ENCODE results near the gene UST.
"Not testable (repeated sequence)": the region's sequence is repeated elsewhere in the genome, so short reads cannot be mapped to it uniquely, and the experiment has no call there.

UST gene

DNA sequence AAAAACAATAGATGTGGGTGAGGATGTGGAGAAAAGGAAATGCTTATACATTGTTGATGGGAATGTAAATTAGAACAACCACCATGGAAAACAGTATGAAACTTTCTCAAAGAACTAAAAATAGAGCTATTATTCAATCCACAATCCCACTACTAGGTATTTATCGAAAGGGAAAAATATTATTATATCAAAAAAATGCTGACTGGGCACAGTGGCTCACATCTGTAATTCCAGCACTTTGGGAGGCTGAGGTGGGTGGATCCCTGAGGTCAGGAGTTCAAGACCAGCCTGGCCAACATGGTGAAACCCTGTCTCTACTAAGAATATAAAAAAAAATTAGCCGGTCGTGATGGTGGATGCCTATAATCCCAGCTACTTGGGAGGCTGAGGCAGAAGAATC lies 357.1 kb downstream of the UST start:
- not testable (repeated sequence) for DNase-seq

DNA sequence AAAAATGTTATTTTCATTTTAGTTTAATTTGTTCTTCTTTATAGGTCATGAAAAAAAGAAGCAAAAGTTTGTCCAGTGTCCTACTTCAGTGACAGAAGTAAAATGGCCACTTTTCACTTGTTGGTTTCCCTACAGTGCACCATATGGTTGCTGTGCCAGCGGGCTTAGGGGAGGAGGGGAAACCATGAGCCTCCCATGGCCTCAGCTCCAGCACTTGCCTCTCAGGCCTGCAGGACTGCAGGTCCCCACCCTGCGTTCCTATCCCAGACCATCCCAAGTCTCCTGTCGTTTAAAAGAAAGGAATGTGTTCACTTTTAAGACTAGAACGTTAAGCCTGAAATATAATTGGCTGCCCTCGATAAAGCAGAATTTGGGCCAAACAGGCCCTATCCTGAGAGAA lies 360.7 kb downstream of the UST start:
- DNase-seq = no peak

DNA sequence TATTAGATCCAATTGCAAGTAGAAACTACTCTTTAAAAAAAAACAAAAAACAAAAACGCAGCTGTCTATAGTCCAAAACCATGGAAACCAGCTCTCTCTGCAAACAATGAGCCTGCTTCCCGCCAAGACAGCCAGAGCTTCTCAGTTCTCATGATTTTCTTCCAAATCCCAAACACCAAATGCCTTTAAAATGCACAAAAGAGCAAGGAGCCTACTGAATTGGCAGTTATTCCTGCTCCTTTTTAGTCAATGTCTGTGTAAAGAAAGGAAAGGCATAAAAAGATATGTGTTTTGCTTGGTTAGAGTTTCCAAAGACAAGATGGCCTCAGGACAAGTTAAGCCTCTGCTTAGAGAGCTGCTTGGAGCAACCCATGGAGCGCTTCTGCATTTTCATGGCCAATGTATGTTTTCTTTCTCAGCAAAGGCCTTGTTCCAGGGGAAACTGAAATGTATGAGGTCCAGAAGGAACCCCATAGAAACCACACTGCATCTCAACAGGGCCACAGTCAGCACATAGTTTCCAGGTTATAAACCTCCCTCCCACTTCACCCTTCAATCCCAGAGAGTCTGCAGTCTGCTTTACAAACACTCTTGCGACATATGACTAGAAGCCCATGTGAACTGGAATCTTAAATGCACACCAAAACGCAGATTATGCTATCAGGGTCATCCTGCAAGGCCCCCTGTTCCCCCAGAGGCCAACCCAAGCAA lies 361.4 kb downstream of the UST start:
- DNase-seq = no peak

DNA sequence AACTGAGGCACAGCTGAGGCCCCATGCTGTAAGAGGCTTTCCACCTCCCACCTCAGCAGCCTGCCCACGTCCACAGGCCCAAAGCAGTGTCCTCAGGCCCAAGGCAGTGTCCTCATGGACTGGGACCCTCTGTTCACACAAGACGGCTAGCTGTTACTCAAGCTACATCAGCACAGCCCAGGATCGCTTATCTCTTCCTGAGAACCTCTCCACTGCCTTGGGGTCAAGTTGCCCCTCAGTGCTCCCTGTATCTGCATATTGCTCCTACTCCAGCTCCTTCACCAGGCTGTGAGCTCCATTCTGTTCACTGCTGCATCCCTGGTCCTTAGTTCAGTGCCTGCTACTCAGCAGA lies 361.9 kb downstream of the UST start:
- no peak for DNase-seq

DNA sequence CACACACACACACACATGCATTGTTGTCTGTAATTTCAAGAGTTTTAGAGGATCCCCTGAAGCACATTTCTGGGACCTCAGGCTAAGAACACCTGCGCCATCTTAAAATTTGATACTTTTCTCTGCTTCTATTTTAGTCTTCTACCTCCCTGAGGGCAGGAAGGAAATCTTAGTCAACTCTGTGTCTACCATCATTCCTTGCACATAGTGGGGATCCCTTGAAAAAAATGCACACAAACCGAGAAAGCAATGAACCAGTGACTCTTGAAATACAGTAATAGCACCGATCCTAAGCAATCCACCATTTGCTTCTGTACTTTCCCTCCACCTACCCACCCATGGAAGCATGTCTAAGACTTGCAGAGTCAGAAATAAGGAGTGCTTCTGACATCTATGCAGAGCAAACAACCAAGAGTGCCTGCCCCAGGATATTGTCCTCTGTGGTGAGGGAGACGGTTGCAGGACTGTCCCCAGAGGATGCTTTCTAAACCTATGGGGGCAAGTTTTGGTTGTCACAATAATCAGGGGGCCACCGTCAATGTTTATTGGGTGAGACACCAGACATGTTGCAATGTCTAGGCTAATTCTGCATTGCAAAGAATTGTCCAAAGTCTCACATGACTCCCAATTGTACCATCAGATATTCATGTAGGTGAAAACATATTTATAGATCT lies 362.7 kb downstream of the UST start:
- DNase-seq = no peak

DNA sequence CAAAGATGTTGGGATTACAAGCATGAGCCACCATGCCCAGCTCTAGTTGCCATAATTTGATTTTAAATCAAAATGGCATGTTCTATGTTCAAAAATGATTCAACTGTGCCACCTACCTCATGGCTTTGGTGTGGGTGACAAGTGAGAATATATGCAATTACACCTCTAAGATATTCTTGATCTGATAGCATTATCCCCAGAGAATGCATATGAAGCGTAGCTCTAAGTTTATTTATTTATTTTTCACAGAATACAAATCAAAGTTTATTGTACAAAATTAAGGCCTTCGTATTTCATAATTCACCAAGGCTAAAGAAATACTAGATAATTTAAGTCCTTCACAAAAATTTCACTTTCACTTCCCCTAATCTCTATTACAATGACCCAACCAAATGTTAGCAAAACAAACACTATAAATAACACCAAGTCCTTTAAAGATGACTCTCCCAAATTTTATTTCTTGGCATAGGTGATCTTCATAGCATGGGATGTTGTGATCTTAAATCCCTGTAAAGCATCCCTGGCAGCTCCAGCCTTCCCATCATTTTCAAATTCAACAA lies 364.8 kb downstream of the UST start:
- DNase-seq = no peak

DNA sequence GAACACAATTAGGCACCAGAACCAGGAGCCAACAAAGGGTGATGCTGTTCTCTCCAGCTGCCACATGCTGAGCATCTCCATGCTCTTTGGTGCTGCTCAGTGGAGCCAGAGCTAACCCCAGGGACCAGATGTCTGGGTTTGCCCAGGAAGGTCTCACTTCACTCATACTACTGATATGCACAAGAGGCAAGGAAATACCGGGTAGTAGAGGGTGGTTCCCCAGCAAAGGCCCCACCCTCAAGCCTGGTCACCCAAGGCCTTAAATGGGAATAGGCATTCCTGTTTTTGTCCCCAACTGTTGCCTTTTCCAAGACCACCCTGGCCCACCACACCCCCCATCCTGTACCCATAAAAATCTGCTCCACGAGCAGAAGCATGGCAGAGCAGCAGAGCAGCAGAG lies 366.1 kb downstream of the UST start:
- DNase-seq = no peak

DNA sequence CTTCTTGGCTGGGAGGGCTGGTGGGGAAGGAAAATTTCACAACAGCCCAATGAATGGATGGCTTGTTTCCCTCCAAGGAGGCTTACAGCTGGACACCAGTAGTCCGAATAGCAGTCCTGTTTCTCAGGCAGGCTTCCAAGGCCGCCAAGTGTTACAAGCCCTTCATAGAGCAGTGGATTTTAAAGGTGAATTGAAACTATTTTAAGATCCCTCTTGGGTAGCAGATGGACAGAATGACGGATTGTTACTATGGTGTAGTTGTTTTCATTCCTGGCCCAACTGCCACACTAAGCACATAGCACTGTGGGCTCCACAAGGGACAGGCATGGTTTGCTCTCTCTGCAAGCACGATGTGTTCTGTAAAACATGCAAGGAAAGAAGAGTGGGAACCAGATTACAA lies 367.3 kb downstream of the UST start:
- DNase-seq = no peak

DNA sequence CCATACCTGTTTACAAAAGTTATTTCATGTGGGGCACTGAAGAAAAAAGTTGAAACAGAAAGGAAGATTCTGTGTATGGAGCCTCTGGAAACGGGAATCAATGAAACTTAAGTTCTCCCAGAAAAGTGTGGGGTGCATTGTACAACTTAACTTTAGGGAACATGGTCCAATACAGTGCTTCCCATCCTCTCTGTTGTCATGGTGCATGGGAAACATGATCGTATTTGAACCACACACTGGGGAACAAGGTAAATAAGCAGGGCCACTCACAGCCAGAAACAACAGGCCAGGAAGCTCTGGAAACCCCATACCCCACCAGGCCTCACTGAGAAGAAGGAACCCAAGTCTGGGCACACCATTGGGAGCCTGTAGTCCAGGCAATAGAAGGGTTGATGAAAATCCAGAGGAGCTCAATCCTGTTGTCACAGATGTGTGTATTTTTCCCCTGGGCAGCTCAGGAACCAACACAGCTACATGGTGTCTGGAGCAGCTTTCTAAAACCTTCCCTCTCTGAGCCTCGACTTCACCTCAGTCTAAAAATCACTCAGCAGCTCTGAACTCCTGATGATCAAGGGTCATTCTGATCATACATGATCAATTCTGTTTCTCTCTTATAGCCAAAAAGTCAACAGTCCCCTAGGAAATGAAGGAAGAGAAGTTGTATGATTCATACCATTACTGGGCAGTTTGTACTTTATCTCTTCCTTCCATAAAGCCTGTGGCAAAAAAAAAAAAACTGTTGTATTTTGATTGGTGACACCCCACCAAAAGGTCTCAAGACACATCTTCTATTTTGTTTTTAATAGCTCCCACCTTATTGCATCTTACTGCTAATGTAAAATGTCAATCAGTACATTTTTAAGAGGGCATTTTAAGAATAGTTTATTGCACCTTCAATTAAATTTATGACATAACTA lies 372.2 kb downstream of the UST start:
- no peak for DNase-seq

DNA sequence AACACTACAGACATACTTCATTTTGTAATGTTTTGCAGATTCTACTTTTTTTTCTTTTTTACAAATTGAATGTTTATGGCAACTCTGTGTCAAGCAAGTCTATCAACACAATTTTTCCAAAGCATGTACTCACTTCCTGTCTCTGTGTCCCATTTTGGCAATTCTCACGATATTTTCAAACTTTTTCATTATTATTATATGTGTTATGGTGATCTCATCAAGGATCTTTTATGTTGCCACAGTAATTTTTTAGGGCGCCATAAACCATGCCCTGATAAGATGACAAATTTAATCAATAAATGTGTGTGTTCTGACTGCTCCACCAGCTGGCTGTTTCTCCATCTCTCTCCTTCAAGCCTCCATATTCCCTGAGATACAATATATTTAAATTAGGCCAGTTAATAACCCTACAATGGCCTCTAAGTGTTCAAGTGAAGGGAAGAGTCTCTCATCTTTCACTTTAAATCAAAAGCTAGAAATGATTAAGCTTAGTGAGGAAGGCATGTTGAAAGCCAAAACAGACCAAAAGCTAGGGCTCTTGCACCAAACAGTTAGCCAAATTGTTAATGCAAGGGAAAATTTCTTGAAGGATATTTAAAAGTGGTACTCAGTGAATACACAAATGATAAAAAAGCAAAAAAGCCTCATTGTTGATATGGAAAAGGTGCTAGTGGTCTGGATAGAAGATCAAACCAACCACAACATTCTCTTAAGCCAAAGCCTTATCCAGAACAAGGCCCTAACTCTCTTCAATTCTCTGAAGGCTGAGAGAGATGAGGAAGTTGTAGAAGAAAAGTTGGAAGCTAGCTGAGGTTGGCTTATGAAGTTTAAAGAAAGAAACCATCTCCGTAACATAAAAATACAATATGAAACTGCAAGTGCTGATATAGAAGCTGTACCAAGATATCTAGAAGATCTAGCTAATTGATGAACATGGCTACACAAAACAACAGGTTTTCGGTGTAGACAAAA lies 376.3 kb downstream of the UST start:
- DNase-seq = no peak

DNA sequence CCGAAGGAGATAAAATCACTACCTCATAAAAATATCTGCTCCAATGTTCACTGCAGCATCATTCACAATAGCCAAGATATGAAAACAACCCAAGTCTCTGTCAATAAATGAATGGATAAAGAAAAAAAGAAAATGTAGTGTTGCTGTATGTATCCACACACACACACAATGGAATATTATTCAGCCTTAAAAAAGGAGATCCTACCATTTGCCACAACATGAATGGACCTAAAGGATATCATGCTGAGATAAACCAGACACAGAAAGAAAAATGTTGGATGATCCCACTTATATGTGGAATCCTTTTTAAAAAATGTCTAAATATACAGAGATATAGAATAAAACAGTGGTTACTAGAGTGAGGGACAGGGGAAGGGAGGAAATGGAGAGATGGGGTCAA lies 378.5 kb downstream of the UST start:
- DNase-seq = no peak

Measured in NCI-H2029 treated with DMSO at 0.1 percent for 48 hours (cell line).